Amniotic epithelial cell (primary cell): Measurements from ENCODE around the gene C3orf22.
A peak's percentile ranks its signal among the peaks of the same experiment; 100 is the strongest.
"Not testable (repeated sequence)": the region's sequence is repeated elsewhere in the genome, so short reads cannot be mapped to it uniquely, and the experiment has no call there.

Source experiments
- DNase-seq: peaks from one replicate; pipeline ENCODE4 v3.0.0-alpha.2; 2010; ENCODE audit warnings: low read depth

C3orf22 gene, protein sequence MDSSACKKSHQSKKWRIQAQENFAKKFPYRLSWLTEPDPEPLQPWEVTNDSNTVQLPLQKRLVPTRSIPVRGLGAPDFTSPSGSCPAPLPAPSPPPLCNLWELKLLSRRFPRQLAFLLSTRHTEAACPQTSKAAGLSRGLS

DNA sequence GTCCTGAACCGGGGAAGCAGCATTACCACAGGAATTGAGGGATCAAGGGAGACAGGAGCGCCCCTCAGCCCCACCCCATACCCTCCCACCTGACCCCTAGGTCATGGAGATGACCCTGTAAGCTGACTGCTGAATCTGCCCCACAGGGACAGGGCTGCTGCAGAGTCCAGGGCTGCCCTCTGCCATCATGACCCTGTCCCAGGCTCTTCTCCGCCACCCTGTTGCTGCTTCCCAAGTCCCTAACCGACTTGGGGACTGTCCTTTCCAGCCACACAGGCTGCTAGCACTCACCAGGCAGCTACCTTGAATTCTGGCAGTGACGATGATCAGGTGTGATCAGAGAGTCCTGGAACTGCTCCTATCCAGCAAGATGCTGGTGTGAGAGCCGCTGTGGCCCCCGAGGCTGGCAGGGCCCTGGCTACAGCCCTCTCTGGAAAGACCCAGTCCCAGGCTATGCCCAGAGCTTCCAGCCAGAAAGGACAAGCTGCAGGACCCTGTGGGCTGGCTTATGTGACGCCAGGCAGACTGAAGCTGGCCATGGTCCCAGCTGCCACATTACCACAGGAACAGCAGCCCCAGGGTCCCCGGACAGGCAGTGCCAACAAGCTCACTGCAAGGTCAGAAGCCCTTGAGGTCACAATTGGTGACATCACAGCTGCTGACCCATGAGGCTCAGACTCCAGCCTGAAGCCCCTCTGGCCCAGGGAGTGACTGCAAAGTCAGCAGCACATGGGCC lies at the start of gene C3orf22:
Gene C3orf22 (minus strand): TSS at position 597 of the 736 bp plus-strand sequence. CDS start 5,542 bp downstream, outside the sequence.
- no peak for DNase-seq

DNA sequence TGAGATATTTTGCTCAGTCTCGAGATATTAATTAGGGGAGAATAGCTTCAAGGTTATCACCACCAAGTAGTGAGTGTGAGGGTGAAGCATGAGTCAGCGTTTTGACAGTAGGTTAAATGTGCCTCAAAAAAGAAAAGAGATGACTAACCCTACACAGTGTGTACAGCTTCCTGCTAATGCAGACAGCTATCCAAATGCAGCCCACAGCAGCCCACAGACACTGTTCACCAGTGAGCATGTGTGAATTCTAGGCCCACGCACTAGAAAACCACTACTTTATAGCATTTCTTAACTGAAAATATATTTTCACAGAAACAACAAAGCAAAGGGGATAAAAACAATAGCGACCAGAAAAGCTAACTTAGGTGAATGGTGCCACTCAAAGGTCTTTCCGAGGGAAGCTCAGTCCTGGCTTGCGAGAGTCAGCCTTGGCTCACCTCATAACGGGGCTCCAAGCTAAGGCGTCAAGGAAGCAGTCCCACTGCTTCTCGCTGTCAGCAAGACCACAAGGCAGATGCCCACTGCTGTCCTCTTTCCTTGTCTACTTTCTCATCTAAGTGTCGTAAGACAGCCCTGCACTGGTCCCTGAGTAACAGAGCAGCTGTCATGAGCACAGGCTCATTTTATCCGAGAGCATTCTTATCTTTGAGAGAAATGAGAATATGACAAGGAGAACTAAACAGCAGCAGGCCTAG lies 48.6 kb upstream of the C3orf22 start:
- peak; percentile 84 for DNase-seq

DNA sequence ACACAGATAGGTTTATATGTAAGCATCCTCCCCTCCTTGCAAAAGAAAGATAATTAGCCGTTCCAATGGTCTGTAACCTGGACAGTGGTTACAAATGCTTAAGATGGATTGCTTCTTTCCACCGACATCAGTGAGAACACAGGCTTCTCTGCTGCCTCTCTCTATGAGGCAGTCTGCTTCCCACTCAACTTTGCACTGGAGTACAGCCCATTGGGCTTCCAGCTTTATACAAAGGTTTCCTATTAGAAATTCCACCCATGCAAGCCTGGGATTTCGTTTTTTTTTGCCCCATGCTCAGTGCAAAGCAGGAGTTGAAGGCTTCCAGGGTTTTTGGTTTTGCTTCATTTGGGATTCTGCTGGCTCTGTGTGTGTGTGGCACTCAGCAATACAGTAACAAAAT lies 47.3 kb upstream of the C3orf22 start:
- no peak for DNase-seq

DNA sequence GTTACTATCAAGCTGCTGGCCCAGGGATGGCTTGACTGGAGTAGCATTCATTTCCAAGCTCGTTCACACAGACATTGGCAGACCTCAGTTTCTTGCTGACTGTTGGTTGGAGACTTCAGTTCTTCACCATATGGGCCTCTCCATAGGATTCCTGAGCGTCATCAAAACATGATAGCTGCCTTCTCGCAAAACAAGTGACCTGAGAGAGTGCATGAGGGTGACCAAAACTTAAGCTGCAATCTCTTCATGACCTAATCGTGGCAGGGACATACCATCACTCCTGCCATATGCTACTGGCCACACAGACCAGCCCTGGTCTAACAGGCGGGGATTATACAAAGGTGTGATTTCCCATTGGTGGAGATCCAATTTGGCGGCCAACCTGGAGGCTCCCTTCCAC lies 46.0 kb upstream of the C3orf22 start:
- no peak for DNase-seq

DNA sequence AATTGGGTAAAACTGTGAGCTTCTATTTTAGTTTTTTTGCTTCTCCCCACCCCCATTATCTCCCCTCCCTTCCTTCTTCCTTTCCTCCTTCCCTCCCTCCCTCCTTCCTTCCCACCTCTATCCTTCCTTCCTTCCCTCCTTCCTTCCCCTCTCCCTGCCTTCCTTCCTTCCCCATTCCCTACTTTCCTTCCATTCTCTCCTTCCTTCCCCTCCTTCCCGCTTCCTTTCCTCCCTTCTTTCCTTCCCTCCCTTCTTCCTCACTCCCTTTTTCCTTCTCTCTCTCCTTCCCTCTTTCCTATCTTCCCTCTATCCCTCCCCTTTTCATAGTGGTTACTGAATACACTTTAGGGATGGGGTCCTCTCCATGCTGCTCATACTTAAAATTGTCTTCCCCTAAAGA lies 40.4 kb upstream of the C3orf22 start:
- no peak for DNase-seq

DNA sequence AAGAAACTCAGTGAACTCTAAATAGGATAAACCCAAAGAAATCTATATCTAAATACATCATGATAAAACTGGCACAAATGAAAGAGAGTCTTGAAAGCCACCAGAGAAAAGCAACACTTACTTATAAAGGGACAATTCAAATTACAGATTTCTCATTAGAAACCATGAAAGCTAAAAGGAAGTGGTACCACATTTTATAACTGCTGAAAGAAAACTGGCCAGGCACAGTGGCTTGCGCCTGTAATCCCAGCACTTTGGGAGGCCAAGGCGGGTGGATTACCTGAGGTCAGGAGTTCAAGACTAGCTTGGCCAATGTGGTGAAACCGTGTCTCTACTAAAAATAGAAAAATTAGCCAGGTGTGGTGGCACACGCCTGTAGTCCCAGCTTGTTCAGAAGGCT lies 36.7 kb upstream of the C3orf22 start:
- not testable (repeated sequence) for DNase-seq

DNA sequence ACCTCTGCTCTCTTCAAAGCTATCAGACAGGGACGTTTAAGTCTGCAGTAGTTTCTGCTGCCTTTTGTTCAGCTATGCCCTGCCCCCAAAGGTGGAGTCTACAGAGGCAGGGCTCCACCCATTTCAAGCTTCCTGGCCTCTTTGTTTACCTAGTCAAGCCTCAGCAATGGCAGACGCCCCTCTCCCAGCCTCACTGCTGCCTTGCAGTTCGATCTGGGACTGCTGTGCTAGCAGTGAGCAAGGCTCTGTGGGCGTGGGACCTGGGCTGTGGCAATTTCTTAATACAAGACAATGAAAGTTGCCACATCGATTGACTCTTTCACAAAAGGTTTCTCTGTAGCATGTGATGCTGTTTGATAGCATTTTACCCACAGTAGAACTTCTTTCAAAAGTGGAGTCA lies 32.8 kb upstream of the C3orf22 start:
- not testable (repeated sequence) for DNase-seq

DNA sequence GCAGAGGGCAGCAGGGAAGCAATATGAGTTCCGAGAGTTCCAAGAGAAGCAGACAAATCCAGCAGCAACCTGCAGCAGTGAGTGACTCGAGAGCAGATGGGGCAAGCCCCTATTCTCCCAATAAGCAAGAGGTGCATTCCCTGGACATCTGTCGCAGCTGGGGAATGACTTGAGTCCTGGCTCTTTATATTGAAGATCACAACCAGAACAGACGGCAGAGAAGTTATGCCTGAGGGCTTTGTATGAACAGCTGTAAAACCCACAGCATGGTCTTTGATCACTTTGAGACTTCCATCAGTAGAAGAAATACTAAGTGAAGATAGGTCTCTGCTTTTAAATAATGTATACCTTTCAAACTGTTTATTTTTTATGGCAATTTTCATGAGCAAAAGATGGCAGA lies 23.6 kb upstream of the C3orf22 start:
- DNase-seq = no peak

DNA sequence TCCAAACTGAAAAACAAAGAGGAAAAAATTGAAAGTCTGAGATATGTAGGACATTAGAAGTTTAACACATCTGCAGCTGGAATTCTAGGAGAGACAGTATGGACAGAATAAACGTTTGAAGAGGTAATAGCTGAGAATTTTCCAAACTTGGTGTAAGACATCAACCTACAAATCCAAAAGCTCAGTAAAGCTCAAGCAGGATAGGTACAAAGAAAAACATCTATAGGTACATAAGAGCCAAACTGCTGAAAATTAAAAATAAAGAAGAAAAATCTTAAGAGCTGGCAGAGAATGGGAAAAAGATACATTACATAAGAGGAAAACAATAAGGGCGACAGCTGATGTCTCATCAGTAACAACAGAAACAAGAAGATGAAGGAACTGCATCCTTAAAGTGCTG lies 22.8 kb upstream of the C3orf22 start:
- DNase-seq = no peak

DNA sequence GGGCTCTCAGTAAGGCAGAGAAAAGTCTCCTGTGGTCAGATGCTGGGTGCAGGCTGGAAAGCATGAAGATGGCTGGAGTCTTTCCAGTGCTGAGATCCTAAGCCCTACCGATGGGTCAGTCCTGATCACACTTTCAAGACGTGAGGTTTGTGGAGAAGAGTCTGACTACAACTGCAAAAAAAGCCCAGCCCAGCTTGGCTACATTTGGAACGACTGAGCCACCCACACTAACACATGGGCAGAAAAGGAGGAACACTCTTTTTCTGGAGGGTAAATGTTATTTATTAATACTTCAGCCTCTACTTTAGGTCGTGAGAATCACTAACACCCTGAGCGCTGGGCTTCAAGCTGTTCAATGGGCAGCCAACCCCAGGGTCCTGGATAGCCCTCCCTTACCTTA lies 22.0 kb upstream of the C3orf22 start:
- no peak for DNase-seq

DNA sequence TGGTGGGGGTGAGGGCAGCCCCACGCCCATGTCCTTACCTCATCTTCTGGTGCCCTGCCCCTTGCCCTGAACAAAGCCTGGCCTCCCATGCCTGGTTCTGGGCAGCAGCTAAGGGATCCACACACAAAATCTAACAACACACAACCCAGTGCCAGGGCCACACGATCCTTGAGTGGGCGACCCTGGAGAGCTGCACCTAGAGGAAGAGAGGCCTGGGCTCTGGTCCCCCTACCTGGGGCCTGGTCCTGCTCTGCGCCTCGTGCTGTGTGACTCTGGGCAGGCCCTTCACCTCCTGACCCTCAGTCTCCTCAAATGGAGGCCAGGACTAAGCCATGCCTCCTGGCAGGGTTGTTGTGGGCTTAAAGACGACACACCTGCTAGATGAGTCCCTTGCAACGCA lies 20.0 kb upstream of the C3orf22 start:
- no peak for DNase-seq

DNA sequence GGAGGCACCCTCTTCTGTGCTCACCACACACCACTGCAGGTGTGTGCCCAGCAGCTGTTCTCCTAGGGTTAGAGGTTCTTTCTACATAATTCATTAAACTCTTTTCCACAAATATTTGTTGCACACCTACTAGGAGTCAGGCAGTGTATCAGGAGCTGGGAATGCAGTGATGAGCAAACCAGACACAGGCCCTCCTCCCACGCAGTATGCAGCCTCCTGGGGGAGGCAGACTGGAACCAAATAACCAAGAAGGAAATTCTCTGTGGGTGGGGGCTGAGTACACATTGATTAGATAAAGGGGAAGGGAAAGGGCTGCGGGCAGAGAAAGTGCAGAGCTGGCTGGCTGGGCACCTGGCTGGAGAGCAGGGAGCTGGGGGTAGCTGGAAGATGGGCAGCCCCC lies 18.5 kb upstream of the C3orf22 start:
- DNase-seq = peak; percentile 11

DNA sequence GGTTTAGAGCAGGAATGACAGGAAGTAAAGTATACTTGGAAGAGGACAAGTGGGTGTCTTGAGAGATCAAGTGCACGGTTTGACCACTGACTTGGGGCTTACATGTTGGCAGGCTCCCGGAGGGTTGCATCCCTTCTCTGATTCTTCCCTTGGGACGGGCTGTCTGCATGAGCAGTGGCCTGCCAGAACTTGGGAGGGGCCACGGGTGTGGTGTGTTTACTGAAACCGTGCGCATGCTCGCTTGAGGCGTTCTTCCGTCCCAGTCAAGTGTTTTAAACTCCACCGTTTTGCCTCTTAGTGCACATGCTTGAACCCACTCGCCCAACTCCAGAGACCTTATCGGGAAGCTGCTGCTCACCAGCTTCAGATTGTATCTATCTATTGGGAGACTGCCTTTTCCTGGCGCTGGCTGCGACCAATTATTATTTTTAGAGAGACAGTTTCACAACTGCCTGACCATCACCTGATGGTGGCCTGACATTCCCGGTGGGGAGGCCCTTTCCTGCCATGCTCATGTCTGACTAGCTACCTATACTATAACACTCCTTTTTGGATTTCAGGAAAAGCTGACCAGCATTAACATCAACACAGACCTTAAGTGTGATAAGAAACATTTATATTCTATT lies 14.9 kb upstream of the C3orf22 start:
- DNase-seq = no peak

DNA sequence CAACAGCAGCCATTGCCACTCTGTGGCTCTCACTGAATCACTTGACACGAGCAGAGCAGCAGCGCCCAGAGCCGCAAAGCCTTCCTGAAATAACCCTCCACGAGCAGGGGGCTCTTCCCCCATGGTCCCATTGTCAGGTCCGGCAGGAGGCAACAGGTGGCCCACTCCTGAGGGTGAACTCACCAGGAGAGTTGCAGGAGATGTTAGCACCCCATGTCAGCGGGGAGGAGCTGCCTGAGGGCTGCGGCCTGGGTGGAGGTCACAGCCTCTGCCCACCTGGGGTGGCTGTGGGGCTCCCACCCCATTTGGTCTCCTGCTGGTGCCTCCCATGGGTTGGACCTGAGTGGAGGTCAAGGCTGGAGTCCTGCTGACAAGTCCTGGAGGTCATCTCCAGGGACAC lies 12.3 kb upstream of the C3orf22 start:
- DNase-seq = no peak

DNA sequence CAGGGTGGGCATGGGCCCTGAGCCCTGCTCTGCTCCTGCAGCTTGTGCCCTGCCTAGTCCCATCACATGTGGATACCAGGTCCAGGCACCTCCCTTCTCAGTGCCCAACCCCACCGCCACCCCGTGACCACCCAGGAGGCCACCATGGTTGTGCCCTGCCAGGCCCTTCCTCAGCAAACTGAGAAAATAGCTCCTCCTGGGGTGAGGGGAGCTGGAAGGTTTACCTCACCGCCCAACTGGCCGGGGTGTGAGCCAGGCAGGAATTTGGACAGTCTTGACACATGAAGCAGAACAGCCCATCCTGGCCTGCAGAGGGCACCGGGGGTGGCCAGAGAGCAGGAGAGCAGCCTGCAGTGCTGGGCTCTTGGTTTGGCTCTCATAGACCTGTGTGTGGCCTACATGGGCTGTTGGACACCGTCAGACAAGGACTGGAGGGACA lies 11.4 kb upstream of the C3orf22 start:
- no peak for DNase-seq

DNA sequence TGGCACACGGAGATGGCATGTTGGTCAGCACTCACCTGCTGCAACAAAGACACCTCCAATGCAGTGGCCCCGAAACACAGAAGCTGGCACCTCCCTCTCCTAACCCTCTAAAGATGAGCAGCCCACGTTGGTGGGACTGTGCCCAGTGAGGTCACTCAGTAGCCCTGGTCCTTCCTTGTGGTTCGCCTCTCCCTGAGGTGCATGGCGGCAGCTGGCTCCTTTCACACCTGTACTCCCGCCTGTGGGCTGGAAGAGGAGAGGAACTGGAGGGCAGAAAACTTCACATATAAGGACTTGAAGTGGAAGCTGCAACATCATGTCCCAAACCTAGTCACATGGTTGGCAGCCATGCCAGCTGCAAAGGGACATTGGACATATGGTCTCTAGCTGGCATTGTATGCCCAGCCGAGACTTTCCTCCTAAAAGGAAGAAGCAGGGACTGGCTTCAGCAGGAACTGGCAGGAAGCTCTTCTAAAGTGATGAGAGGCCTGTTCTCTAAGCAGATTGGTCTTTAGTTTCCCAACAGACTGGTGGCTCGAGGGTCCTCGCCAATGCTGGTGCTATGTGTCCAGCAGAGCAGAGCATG lies 10.8 kb upstream of the C3orf22 start:
- no peak for DNase-seq

DNA sequence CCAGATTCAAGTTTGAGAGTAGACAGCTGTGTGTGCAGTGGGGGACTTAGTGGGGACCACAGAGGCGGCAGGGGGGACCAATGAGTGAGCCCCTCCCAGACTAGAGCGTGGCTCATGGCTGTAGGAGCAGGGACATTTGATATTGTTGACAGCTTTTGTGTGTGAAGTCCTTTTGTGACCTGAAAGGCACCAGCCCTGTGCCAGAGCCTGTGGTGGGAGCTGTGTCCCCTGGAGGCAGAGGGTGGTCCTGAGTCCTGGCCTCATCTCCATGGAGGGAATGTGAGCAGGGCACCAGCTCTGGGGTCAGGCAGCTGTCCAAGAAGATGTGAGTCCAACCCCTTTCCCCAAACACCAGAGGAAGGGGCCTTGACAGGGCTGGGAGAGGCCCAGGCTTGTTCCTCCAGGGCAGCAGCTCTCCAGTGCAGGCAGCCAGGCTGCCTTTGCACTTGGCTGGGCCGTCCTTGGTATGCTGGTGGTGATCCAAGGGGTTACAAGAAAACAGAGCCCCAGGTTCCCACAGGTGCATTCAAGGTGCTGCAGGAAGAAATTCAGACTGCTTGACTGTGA lies 10.1 kb upstream of the C3orf22 start:
- DNase-seq = no peak

DNA sequence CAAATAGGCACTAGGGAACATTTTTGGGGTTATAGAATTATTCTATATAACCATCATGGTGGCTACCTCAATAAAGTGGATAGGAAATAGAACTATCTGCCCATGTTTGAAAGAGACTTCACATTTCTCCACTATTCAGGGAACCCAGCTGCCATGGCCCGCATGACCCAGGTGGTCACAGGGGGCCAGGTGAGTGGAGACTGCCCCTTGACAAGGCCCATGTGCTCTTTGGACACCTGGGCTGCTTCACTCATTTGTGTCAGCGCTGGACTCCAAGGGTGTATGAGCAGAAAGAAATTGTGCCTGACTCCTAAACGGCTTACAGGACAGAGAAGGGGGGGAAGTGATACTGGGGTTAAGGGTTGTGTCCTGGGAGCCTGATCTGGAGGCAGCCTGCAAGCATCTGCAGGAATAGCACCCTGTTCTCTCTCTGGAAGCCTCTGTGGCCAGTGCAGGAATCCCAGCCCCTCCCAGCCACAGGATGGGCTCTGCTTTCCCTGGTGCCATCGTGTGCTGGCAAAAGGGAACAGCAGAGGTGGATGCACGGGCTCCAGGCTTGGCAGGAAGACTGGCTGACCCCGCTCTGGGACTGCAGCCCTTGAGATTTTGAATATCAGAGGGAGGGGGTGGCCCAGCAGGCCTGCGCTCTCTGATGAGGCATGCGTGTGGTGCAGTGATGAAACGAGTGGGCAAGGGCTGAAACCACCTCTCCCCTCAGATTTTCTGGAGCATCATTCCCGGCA lies 9.1 kb upstream of the C3orf22 start:
- no peak for DNase-seq

DNA sequence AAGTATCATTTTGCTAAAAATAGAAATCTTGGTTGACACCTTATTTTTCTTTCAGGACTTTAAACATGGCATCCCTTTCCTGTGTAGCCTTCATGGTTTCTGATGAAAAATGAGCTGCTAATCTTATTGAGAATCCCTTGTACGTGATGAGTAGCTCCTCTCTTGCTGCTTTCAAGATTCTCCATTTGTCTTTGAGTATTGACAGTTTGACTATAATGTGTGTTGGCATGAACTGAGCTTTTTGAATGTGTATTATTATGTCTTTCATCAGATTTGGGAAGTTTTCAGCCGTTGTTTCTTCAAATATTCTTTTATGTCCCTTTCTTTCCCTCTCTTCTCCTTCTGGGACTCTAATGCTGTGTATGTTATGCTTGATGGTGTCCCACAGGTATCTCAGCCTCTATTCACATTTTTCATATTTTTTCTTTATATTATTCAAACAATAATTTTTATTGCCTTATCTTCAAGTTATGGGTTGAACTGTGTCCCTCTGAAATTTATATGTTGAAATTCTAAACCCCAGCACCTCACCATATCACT lies 4.1 kb upstream of the C3orf22 start:
- DNase-seq = no peak

DNA sequence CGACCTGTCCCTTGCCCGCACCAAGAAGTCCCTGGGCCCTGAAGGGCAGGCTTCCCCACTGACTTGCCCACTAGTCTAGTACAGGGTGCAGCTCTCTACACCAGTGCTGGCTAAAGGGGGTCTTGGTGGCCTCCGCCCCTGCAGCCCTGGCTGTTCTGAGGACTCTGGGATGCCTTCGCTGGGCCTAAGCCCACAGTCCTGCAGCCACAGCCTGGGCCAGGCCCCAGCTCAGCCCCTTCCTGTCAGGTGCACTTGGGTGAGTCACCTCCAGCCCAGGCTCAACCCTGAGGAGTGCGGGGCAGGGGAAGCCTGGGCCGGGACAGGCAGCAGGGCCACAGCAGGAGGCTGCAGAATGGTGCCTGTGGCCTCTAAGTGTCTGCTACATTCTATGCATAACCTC lies 971 bp downstream of the C3orf22 start:
- DNase-seq = no peak

DNA sequence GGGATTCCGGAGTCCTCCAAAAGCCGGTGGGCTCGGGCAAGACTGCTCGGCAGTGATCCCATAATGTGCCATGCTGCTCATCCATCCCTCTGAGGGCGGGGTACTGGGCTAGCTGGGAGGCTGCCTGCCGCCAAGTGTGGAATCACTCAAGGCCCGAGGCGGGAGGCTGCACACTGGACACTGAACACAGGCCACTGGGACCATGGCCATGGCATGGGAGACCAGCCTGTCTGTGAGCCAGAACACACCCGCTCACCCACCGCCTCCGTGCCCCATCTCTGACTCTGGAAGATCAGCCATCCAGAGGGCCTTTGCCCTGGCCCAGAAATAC lies 1.4 kb downstream of the C3orf22 start:
- no peak for DNase-seq
